Measurements from ENCODE around the gene FAM162B.

GRCh38 chr6:116764961-116765841 lies at the start of gene FAM162B:
- TF ChIP-seq CTCF (IDR thresholded peaks at IDR 0.05) = no peak
- no peak for TF ChIP-seq EP300 (IDR thresholded peaks at IDR 0.05)
